Thyroid gland (tissue), 4 donors: ENCODE data around the gene OTUD7B. TPM values are rescaled to one million over a fixed set of nuclear protein-coding genes. Genes with fewer than 3 reads are reported as not detected.

Experiments
- DNase-seq, 2 donors: peaks; one replicate each; pipeline ENCODE4 v3.0.0-alpha.2; 2019
- H3K27ac ChIP-seq, 3 donors: fragments of 200-600 bp; sonication (generic); 1 replicate in 2 of 3; 2 replicates in 1 of 3; pipeline ENCODE4 v1.5.1; 2016 to 2019; ENCODE audit warnings: mild to moderate bottlenecking in 1 of 3, moderate library complexity in 1 of 3
- H3K27me3 ChIP-seq: fragments of 200-600 bp; sonication (generic); one replicate; pipeline ENCODE4 v1.5.1; 2019
- H3K36me3 ChIP-seq, 2 donors: fragments of 200-600 bp; sonication (generic); one replicate each; pipeline ENCODE4 v1.5.1; 2016 to 2019
- H3K4me1 ChIP-seq, 2 donors: fragments of 200-600 bp; sonication (generic); one replicate each; pipeline ENCODE4 v1.5.1; 2017 to 2019
- H3K4me3 ChIP-seq, 3 donors: fragments of 200-600 bp; sonication (generic); replicated peaks in 1 of 3; 1 replicate in 2 of 3; 2 replicates in 1 of 3; pipeline ENCODE4 v1.5.1; 2016; ENCODE audit warnings: mild to moderate bottlenecking in 1 of 3
- H3K9me3 ChIP-seq: fragments of 200-600 bp; sonication (generic); one replicate; pipeline ENCODE4 v1.5.1; 2017
- CTCF ChIP-seq, 6 experiments: fragments of 200-600 bp in 3 of 6; fragments of 450-650 bp in 3 of 6; sonication (generic) in 3 of 6; IDR thresholded peaks; one replicate each; pipeline ENCODE4 v1.5.1; 2016 to 2019; ENCODE audit warnings: antibody characterized with exemption in 6 of 6, mild to moderate bottlenecking in 2 of 6, inconsistent platforms in 1 of 6, moderate library complexity in 1 of 6
- POLR2A ChIP-seq, 2 donors: fragments of 450-650 bp; IDR thresholded peaks; one replicate each; pipeline ENCODE4 v1.6.1; 2017; ENCODE audit warnings: antibody characterized with exemption in 2 of 2, mild to moderate bottlenecking in 2 of 2, moderate library complexity in 1 of 2
- WGBS, 2 donors: methylation state at CpG; one replicate each; pipeline ENCODE4 v1.1.5; 2017; 5-methylcytosine and 5-hydroxymethylcytosine counted together
- intact Hi-C: fragments of 100-400 bp; cut with DNase I; formaldehyde crosslinking; loops from one replicate; pipeline ENCODE4 v1.15.1; 2023
- total RNA-seq, 4 donors: library from RNA; depleted of rRNA; stranded (reverse); fragments of >200 nt; gene quantifications; one replicate each; pipeline ENCODE4 v1.2.3, GENCODE V29; 2016

The OTUD7B gene
- total RNA-seq, 4 donors from 2014 or later, result 15.9 to 39.2 (median 23.2) TPM

DNA sequence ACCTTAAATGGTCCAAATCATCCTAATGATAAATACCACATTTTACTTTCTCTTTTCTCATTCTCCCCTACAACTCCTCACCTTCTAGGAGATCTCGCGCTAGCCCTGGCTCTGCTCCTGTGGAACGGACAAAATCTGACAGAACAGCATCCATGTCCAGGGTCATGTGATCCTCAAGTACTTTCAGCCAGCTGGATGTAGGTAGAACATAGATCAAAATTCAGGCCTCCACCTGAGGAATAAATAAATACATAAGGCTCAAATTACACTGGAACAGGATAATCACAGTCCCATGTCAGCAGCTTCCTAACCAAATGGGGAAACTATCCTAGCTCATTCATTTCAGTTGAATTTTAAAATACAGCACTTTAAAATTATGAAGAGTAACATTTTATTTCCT is 33.2 kb downstream of the OTUD7B start:
- no peak overlapping the region for H3K27ac ChIP-seq
- intact Hi-C loops, result no loop called here
- no peaks in the 10 kb centered on the region for H3K9me3 ChIP-seq
- peaks cover 27 to 30% of the 10 kb centered on the region in 2 donors for H3K36me3 ChIP-seq
- no peak for DNase-seq
- 93 to 94% methylated on average over 3 of the region's 3 CpGs for WGBS, 2 donors
- no peak for TF ChIP-seq CTCF (IDR thresholded peaks at IDR 0.05)
- TF ChIP-seq POLR2A (IDR thresholded peaks at IDR 0.05), result no peak
- peaks cover 8 to 19% of the 10 kb centered on the region in 2 donors for H3K4me1 ChIP-seq
- no peaks in the 10 kb centered on the region for H3K27me3 ChIP-seq
- H3K4me3 ChIP-seq, result no peak overlapping the region

DNA sequence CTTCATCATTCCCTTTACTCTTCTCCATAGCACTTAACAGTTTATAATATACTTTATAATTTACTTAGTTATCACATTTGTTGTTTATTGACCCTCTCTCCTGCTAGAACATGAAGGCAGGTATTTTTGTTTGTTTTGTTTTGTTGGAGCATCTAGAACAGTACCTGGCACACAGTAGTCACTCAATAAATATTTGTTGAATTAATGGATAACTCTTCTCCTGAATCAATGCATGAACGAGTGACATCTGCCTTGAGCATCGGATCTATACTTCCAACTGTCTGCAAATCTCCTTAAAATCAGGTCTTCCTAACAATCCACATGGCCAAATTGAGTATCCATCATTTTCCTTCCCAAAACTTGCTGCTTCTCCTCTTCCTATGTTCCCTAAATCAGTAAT is 38.0 kb downstream of the OTUD7B start:
- DNase-seq, result no peak
- H3K4me3 ChIP-seq, result no peak overlapping the region
- no peaks in the 10 kb centered on the region for H3K9me3 ChIP-seq
- TF ChIP-seq CTCF (IDR thresholded peaks at IDR 0.05) (no peak), POLR2A (IDR thresholded peaks at IDR 0.05) (no peak)
- H3K27me3 ChIP-seq, result no peaks in the 10 kb centered on the region
- no peaks in the 10 kb centered on the region for H3K4me1 ChIP-seq
- H3K36me3 ChIP-seq, result peaks cover 48% of the 10 kb centered on the region in 2 donors
- 96 to 98% methylated on average over 2 of the region's 2 CpGs for WGBS, 2 donors
- H3K27ac ChIP-seq, result no peak overlapping the region
- intact Hi-C loops, result no loop called here

GRCh38 chr1:149967646-149968045 is 42.9 kb downstream of the OTUD7B start:
- Histone ChIP-seq H3K36me3 (peaks cover 41 to 54% of the 10 kb centered on the region in 2 donors), H3K4me1 (peaks cover 0 to 12% of the 10 kb centered on the region in 2 donors), H3K27ac (no peak overlapping the region), H3K27me3 (no peaks in the 10 kb centered on the region), H3K9me3 (no peaks in the 10 kb centered on the region), H3K4me3 (no peak overlapping the region)
- DNase-seq, result no peak
- intact Hi-C loops, result loop anchor here (10.0 kb wide), 1 partner anchor 47 kb away; the partner anchor contains the start of gene OTUD7B
- TF ChIP-seq CTCF (IDR thresholded peaks at IDR 0.05) (no peak), POLR2A (IDR thresholded peaks at IDR 0.05) (no peak)

DNA sequence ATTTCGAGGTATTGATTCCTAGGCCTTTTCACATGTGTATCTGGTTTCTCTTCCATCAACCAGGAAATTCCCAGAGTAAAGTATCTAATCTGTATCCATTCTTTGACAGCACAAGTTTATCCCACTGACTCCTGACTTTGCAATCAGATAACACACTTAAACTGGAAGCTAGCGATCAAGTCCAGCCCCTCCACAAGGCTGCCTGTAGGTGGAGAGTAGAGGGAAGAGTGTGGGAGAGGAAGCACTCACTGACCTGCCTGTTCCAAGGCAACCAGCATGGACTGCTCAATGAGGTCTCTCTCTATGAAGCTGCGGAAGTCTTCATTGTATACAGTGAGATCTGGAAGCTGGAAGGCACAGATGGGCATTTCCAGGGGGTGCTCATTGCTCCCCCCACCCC is 43.5 kb downstream of the OTUD7B start:
- Histone ChIP-seq H3K9me3 (no peaks in the 10 kb centered on the region), H3K27me3 (no peaks in the 10 kb centered on the region), H3K4me3 (no peak overlapping the region), H3K4me1 (peaks cover 0 to 18% of the 10 kb centered on the region in 2 donors), H3K36me3 (peaks cover 41 to 50% of the 10 kb centered on the region in 2 donors), H3K27ac (no peak overlapping the region)
- WGBS, 2 donors, result 88 to 93% methylated on average over 3 of the region's 3 CpGs
- intact Hi-C loops, result loop anchor here (10.0 kb wide), 1 partner anchor 48 kb away; the partner anchor contains the start of gene OTUD7B
- TF ChIP-seq CTCF (IDR thresholded peaks at IDR 0.05) (no peak), POLR2A (IDR thresholded peaks at IDR 0.05) (no peak)
- DNase-seq, result no peak

DNA sequence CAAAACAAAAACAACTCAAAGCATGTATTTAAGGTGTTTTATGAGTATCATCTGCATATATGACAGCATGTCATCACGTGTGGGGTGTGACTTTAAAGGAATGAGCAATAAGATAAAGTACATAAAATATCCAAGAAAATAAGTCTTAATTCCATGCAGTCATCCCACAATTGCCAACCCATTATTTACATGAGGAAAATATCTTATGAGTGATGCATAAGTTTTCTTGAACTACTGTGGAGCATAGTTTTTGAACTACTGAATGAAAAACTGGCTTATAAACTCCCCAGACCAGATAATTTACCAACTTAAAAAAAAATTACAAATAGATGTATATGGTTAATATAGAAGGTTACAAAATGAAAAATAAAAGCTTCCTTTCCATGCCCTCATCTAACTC is 44.1 kb downstream of the OTUD7B start:
- H3K36me3 ChIP-seq, result peaks cover 41 to 47% of the 10 kb centered on the region in 2 donors
- 71 to 80% methylated on average over 1 of the region's 1 CpG for WGBS, 2 donors
- no peak overlapping the region for H3K27ac ChIP-seq
- no peaks in the 10 kb centered on the region for H3K27me3 ChIP-seq
- TF ChIP-seq CTCF (IDR thresholded peaks at IDR 0.05) (no peak), POLR2A (IDR thresholded peaks at IDR 0.05) (no peak)
- no peaks in the 10 kb centered on the region for H3K9me3 ChIP-seq
- intact Hi-C loops, result loop anchor here (10.0 kb wide), 1 partner anchor 48 kb away; the partner anchor contains the start of gene OTUD7B
- H3K4me3 ChIP-seq, result no peak overlapping the region
- DNase-seq, result no peak
- H3K4me1 ChIP-seq, result peaks cover 0 to 21% of the 10 kb centered on the region in 2 donors
